CD14-positive monocyte (primary cell): ENCODE measurements around the gene PRXL2B. TPM values are rescaled to one million over a fixed set of nuclear protein-coding genes. Genes with fewer than 3 reads are reported as not detected.
A peak's percentile ranks its signal among the peaks of the same experiment; 100 is the strongest.

ENCODE experiments used
- DNase-seq, 3 donors: peaks; one replicate each; pipeline ENCODE4 v3.0.0-alpha.2; 2011 to 2022
- H2AFZ ChIP-seq: 2 replicates; pipeline ENCODE4 v1.6.0; 2012; ENCODE audit warnings: mild to moderate bottlenecking, low read depth, low read length, inconsistent platforms; ENCODE audit not compliant: insufficient read depth, poor library complexity, severe bottlenecking
- H3K27ac ChIP-seq, 2 donors: 1 replicate in 1 of 2; 2 replicates in 1 of 2; pipeline ENCODE4 v1.5.1; 2012 to 2013; ENCODE audit warnings: low read length in 2 of 2, control low read depth in 1 of 2, inconsistent platforms in 1 of 2, low read depth in 1 of 2, mild to moderate bottlenecking in 1 of 2
- H3K27me3 ChIP-seq, 2 donors: one replicate each; pipeline versions ENCODE4 v1.6.0 to v1.6.1; 2011 to 2013; ENCODE audit warnings: low read length in 2 of 2; ENCODE audit not compliant: control insufficient read depth in 2 of 2, insufficient read depth in 2 of 2
- H3K36me3 ChIP-seq, 2 donors: replicated peaks in 1 of 2; 1 replicate in 1 of 2; 2 replicates in 1 of 2; pipeline versions ENCODE4 v1.5.1 to v1.6.1; 2012 to 2013; ENCODE audit warnings: low read length in 2 of 2, control low read depth in 1 of 2, inconsistent platforms in 1 of 2, mild to moderate bottlenecking in 1 of 2; ENCODE audit not compliant: insufficient read depth in 2 of 2, control insufficient read depth in 1 of 2
- H3K4me1 ChIP-seq, 2 donors: 1 replicate in 1 of 2; 2 replicates in 1 of 2; pipeline versions ENCODE4 v1.5.1 to v1.6.1; 2012 to 2013; ENCODE audit warnings: low read length in 2 of 2, control low read depth in 1 of 2, inconsistent platforms in 1 of 2, mild to moderate bottlenecking in 1 of 2, moderate library complexity in 1 of 2; ENCODE audit not compliant: insufficient read depth in 2 of 2, control insufficient read depth in 1 of 2
- H3K4me2 ChIP-seq: replicated peaks from 2 replicates; pipeline ENCODE3; 2012; ENCODE audit warnings: low read length, moderate library complexity, mild to moderate bottlenecking; ENCODE audit not compliant: poor library complexity, severe bottlenecking; ENCODE audit errors: extremely low read depth
- H3K4me3 ChIP-seq, 3 experiments: fragments of 200-600 bp in 1 of 3; sonication (generic) in 1 of 3; replicated peaks in 1 of 3; 1 replicate in 2 of 3; 2 replicates in 1 of 3; pipeline ENCODE4 v1.5.1; 2011 to 2013; ENCODE audit warnings: low read length in 3 of 3, mild to moderate bottlenecking in 3 of 3, control low read depth in 2 of 3, low read depth in 2 of 3, inconsistent platforms in 1 of 3, moderate library complexity in 1 of 3
- H3K79me2 ChIP-seq: 2 replicates; pipeline ENCODE4 v1.6.0; 2012; ENCODE audit warnings: mild to moderate bottlenecking, control low read depth, inconsistent platforms, low read length, moderate library complexity; ENCODE audit not compliant: insufficient read depth
- H3K9ac ChIP-seq: 2 replicates; pipeline ENCODE4 v1.6.0; 2017; ENCODE audit warnings: low read length, mild to moderate bottlenecking; ENCODE audit not compliant: insufficient read depth, poor library complexity, severe bottlenecking
- H3K9me3 ChIP-seq, 2 donors: replicated peaks in 1 of 2; 1 replicate in 1 of 2; 2 replicates in 1 of 2; pipeline versions ENCODE4 v1.5.1 to v1.6.1; 2012 to 2013; ENCODE audit warnings: low read length in 2 of 2, control low read depth in 1 of 2; ENCODE audit not compliant: control insufficient read depth in 1 of 2, insufficient read depth in 1 of 2
- H4K20me1 ChIP-seq: 2 replicates; pipeline ENCODE4 v1.6.0; 2012; ENCODE audit warnings: mild to moderate bottlenecking, low read length, control low read depth, moderate library complexity; ENCODE audit not compliant: insufficient read depth
- H3K27ac Mint-ChIP-seq, 7 donors: one replicate each; pipeline ENCODE4 v1.8.0; 2020; ENCODE audit warnings: mild to moderate bottlenecking in 7 of 7, mixed read lengths in 7 of 7, moderate library complexity in 6 of 7, inconsistent platforms in 2 of 7
- H3K27me3 Mint-ChIP-seq, 3 donors: one replicate each; pipeline ENCODE4 v1.8.0; 2021 to 2022; ENCODE audit warnings: low read depth in 3 of 3, mild to moderate bottlenecking in 3 of 3, mixed read lengths in 3 of 3, moderate library complexity in 3 of 3, inconsistent platforms in 1 of 3
- H3K36me3 Mint-ChIP-seq, 2 donors: one replicate each; pipeline ENCODE4 v1.8.0; 2020; ENCODE audit warnings: mixed read lengths in 2 of 2, inconsistent platforms in 1 of 2, mild to moderate bottlenecking in 1 of 2
- H3K4me1 Mint-ChIP-seq: one replicate; pipeline ENCODE4 v1.8.0; 2020; ENCODE audit warnings: mild to moderate bottlenecking, mixed read lengths
- H3K4me3 Mint-ChIP-seq, 2 donors: one replicate each; pipeline ENCODE4 v1.8.0; 2020; ENCODE audit warnings: mild to moderate bottlenecking in 2 of 2, mixed read lengths in 2 of 2, moderate library complexity in 1 of 2
- H3K9me3 Mint-ChIP-seq, 7 donors: one replicate each; pipeline ENCODE4 v1.8.0; 2020 to 2022; ENCODE audit warnings: mixed read lengths in 7 of 7, mild to moderate bottlenecking in 6 of 7, moderate library complexity in 6 of 7, inconsistent platforms in 2 of 7
- CTCF ChIP-seq: fragments of 200-600 bp; IDR thresholded peaks from one replicate; pipeline ENCODE4 v1.8.0; 2022; ENCODE audit warnings: antibody characterized with exemption, mild to moderate bottlenecking
- WGBS: methylation state at CpG from one replicate; pipeline ENCODE4 v1.1.5; 2013; ENCODE audit warnings: missing lambda C conversion rate; ENCODE audit not compliant: insufficient coverage; 5-methylcytosine and 5-hydroxymethylcytosine counted together
- intact Hi-C, 2 donors: fragments of 100-400 bp; cut with micrococcal nuclease; formaldehyde crosslinking; loops; one replicate each; pipeline versions ENCODE4 v1.15.0 to v1.15.1; 2023
- polyA plus RNA-seq, 3 donors: library from polyadenylated mRNA; depleted of rRNA in 1 of 3; unstranded in 2 of 3; stranded (reverse) in 1 of 3; fragments of 300-500 nt in 2 of 3; fragments of >200 nt in 1 of 3; fragmentation: Illumina TruSeq in 2 of 3; gene quantifications; 1 replicate in 2 of 3; 2 replicates in 1 of 3; pipeline ENCODE4 v1.2.3, GENCODE V29; 2012 to 2021

The PRXL2B gene
- polyA plus RNA-seq, 3 donors, result 3.6 to 8.8 (median 6.0) TPM

GRCh38 chr1:2559509-2560298 is 26.9 kb upstream of the PRXL2B start:
- Mint-ChIP-seq H3K4me3 (peak overlapping the region in 1 of 2 donors; percentile 6), H3K36me3 (peaks cover 44 to 59% of the 10 kb centered on the region in 2 donors), H3K4me1 (peaks cover 22% of the 10 kb centered on the region), H3K27me3 (peaks cover 5 to 8% (median 6%) of the 10 kb centered on the region in 3 donors), H3K27ac (no peak overlapping the region), H3K9me3 (peaks cover 0 to 3% (median 0%) of the 10 kb centered on the region in 7 donors)
- TF ChIP-seq CTCF, result no peak
- peaks cover 61 to 65% of the 10 kb centered on the region in 2 donors for H3K36me3 ChIP-seq
- intact Hi-C loops, result no loop called here
- no peaks in the 10 kb centered on the region for H3K9me3 ChIP-seq
- no peak overlapping the region for H3K4me2 ChIP-seq
- no peaks in the 10 kb centered on the region for H3K27me3 ChIP-seq
- peaks cover 27% of the 10 kb centered on the region for H3K79me2 ChIP-seq
- DNase-seq, result no peak
- 83% methylated on average over 33 of the region's 35 CpGs for WGBS
- no peak overlapping the region for H2AFZ ChIP-seq
- no peak overlapping the region for H3K4me3 ChIP-seq
- peaks cover 30 to 34% of the 10 kb centered on the region in 2 donors for H3K4me1 ChIP-seq
- peaks cover 64% of the 10 kb centered on the region for H4K20me1 ChIP-seq
- H3K27ac ChIP-seq, result no peak overlapping the region
- no peak overlapping the region for H3K9ac ChIP-seq

GRCh38 chr1:2560299-2561073 is 26.1 kb upstream of the PRXL2B start:
- no peak overlapping the region for H3K9ac ChIP-seq
- no peak overlapping the region for H3K4me2 ChIP-seq
- Mint-ChIP-seq H3K27ac (peak overlapping the region in 1 of 7 donors; percentile 18), H3K27me3 (peaks cover 5 to 9% (median 6%) of the 10 kb centered on the region in 3 donors), H3K4me1 (peaks cover 15% of the 10 kb centered on the region), H3K36me3 (peaks cover 44 to 59% of the 10 kb centered on the region in 2 donors), H3K9me3 (peaks cover 0 to 3% (median 0%) of the 10 kb centered on the region in 7 donors), H3K4me3 (peak overlapping the region in 1 of 2 donors; percentile 6)
- TF ChIP-seq CTCF, result no peak
- H3K27me3 ChIP-seq, result no peaks in the 10 kb centered on the region
- no peak for DNase-seq
- peaks cover 64% of the 10 kb centered on the region for H4K20me1 ChIP-seq
- intact Hi-C loops, result no loop called here
- no peak overlapping the region for H3K4me3 ChIP-seq
- H3K79me2 ChIP-seq, result peaks cover 27% of the 10 kb centered on the region
- no peaks in the 10 kb centered on the region for H3K9me3 ChIP-seq
- no peak overlapping the region for H3K27ac ChIP-seq
- H2AFZ ChIP-seq, result no peak overlapping the region
- WGBS, result 98% methylated on average over 13 of the region's 15 CpGs
- peaks cover 22 to 27% of the 10 kb centered on the region in 2 donors for H3K4me1 ChIP-seq
- H3K36me3 ChIP-seq, result peaks cover 61 to 65% of the 10 kb centered on the region in 2 donors
